GM19452 (cell line): ENCODE results near the gene SAFB2.
A peak's percentile ranks its signal among the peaks of the same experiment; 100 is the strongest.

Experiments used
- ATAC-seq: cut with Tn5 transposase; IDR thresholded peaks from one replicate; pipeline ENCODE4 v1.9.1; 2021; ENCODE audit not compliant: unreplicated experiment

Gene SAFB2

DNA sequence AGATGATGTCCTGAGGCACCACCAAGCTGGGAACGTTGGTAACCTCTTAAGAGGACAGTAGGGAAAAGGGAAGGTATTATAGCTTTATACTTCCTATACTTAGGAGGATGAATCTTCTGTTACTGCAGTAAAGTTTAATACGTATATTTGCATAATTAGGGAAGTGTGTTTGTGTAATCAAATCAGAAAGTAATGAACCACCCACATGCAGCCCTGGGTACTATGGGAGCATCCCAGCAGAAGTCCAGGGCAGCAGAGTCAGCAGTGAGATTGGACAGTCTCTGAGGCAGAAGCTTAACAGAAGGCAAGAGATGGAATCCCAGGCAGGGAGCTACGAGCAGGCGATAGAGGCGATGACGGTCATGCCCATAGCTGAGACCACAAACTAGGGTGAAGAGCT is 12.9 kb upstream of the SAFB2 start:
- no peak for ATAC-seq

DNA sequence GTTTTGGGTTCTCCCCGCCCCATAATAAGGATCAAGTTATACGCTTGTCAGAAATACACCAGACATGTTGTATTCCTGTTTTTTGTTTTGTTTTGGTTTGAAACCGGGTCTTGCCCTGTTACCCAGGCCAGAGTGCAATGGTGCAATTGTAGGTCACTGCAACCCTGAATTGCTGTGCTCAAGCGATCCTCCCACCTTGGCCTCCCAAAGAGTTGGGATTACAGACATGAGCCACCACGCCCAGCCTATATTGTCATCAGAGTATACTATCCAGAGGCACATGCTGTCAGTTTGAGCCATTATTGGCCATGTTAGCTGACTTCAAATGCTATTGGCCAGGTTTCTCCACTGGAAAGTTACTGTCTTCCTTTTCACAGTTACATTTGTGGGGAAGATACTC is 10.1 kb upstream of the SAFB2 start:
- no peak for ATAC-seq

DNA sequence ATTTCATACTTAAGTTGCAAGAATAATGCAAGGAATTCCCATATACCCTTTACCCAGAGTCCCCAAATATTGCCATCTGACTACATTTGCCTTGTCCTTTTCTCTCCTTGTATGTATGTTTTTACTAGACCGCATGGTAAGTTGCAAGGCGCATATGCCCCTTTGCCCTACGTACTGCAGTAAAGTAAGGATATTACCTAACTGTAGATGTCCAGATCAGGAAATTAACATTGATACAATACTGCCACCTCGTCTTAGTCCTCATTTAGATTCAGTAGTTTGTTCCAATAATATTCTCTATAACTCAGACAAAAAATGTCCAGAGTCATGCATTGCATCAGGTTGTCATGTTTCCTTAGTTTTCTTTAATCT is 9.7 kb upstream of the SAFB2 start:
- ATAC-seq: no peak

DNA sequence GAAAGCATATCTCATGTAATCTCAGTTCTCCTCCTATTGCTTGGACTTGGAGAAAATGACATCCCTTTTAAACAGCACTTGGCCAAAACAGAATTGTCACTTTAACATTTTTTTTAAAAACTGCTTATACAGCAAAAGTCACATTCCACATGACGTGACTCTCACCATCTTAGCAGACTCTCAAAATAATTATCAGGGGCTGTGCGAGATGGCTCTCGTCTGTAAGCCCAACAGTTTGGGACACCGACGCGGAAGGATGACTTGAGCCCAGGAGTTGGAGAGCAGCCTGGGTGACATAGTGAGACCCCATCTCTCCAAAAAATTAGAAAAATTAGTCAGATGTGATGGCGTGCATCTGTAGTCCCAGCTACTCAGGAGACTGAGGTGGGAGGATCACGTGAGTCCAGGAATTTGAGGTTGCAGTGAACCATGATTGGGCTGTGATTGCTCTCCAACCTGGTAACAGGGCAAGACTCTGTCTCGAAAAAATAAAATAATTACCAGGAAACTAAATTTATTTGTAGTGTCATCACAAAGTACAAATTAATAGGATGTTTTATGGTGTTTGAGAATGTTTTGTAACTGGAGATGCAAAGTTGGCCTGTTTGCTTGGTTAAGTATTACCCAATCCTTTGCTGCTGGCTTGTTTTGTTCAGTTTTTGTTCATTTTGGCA is 9.1 kb upstream of the SAFB2 start:
- no peak for ATAC-seq

DNA sequence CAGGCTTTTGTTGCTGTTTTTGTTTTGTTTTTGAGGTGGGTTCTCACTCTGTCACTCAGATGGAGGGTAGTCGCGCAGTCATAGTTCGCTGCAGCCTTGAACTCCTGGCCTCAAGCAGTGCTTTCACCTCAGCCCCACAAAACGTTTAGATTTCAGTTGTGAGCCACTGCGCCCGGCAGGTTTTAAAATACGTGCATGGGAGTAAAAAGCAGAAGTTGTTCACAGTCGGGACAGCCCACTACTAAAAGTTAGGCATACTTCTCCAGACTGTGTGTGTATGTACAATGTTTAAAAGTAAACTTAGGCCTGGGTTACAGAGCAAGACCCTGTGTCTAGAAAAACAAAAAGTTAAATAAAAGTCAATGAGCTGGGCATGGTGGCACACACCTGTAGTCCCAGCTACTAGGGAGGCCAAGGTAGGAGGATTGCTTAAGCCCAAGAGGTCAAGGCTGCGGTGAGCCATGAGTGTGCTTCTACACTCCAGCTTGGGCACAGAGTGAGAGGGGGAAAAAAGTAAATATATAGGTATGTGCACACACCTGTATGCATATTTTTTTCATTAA is 6.4 kb upstream of the SAFB2 start:
- no peak for ATAC-seq

DNA sequence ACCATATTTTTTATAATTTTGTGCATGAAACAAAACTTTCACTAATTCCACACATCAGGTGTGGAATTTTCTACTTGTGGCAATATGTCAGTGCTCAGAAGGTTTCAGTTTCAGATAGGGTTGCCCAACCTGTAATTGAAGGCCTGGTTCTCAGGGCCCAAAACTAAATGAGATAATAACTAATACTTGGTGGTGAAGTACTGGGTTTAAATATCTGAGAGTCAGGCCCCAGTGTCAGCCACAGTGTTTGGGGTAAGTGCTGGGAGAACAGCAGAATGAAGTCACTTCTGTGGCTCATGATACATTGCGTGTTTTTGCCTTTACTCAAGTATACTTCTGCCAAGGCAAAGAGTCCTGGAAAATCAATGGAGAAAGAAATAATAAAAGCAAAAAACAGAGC is 5.9 kb upstream of the SAFB2 start:
- no peak for ATAC-seq

DNA sequence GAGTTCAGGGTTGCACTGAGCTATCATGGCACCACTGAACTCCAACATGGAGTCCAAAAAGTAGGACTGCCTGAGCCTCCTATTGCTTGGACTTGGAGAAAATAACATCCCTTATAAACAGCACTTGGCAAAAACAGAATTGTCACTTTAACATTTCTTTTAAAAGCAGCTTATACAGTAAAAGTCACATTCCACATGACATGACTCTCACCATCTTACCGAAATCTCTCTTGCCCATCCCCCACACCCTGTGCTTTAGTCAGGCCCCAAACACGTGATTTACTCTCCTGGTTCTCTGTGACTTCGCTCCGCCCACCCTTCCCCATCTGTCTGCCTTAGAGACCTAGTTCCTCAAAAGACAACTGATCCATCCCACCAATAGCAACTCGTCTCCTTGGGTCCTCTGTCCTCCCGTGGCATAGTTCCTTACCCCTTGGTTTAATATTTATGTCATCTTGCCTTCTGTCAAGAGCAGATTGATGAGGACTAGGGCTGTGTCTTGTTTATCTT is 4.9 kb upstream of the SAFB2 start:
- no peak for ATAC-seq

DNA sequence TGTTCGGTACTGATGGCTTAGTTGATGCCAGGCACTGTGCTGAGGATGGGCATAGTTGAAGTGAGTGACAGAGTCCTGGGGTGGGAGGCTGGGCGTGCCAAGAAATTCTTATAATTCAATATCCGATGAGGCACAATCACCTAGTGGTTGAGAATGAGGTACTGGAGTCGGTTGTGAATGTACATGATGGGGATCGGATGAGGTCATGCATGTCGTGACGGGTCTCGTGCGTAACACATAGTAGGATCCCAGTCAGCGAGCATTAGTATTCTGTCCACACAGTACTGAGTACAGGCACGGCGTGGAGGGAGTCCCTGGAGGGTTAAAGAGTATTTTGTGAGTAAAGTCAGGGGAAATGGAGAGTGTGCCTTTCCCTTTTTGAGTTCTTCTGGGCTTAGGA is 3.1 kb upstream of the SAFB2 start:
- no peak for ATAC-seq

DNA sequence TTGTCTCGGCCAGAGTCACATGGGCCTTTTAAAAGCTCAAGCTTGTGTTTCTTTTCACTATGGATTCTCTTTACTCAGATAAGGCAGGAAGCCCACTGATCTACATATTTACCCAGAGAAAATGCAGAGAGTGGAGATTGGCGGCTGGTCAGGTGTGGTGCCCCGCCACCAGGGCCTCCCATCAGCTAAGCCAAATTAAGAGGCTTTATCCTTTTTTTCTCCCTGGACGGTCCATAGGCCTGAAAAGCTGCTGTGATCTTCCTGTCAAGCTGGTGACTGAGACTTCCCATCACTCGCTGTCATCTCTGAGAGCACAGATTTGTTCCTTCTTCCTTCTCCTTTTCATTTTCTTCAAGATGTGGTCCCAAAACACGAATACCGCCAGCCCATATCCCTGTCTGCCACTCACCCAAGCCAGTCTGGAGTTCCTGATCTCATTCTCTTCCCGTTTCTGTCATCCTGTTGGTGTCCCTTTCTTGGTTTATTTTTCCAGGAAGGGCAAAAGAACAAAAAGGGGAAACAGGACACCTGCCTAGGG is 2.2 kb upstream of the SAFB2 start:
- no peak for ATAC-seq

DNA sequence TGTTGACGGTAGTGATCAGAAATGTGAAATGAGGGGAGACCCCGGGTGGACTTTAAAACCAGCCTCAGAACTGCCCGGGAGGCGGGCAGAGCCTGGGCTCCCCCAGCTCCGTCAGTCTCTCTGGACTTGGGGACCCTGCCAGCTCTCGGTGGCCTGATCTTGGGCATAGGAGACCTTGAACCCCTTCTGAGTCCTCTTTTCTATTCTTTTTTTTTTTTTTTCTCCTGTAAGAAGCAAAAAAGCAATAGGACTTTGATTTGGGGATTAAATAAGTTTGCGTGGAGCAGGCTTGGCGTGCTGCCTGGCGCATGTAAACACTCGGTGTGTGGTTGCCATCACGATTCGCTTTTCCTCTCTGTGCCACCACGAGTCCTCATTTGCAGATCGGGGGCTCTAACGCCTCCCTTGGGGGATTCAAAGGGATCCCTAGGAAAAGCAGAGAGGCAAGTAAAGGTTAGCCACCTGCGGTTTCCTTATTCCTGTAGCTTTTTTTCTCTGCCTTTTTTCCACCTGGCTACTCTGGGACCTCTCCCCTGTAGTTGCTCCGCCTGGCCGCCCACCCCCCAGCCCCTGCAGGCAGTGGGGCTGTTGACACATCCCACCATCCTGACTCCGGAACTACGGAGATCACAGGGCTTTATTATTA is 1.6 kb upstream of the SAFB2 start:
- no peak for ATAC-seq

DNA sequence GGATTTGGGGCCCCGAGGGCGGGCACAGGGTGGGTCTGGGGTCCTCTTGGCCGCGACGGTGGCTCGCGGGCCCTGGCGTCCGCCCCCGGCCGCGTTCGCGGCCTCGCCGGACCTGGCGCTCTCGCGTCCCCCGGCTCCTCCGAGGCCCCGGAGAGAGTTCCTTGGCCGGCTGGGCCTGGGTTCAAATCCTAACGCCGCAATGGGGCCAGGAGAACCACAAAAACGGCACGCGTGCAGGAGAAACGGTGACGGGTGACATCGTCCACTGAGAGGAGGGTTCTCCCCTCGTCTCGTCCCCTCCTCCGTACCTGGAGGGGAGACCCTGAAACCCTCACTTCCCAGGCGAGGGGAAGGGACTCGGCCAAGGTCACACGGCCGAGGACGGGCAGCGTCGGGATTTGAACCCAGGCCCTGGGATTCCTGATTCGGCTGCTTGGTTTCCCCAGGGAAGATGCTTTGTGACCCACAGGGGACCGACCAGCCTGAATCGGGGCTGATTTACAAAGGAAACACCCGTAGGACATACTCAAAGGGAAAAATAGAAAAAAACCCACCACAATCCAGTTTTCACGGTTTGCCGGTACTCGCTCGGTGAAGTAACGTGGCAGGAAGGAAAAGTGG is 931 bp upstream of the SAFB2 start:
- peak; percentile 9 for ATAC-seq

DNA sequence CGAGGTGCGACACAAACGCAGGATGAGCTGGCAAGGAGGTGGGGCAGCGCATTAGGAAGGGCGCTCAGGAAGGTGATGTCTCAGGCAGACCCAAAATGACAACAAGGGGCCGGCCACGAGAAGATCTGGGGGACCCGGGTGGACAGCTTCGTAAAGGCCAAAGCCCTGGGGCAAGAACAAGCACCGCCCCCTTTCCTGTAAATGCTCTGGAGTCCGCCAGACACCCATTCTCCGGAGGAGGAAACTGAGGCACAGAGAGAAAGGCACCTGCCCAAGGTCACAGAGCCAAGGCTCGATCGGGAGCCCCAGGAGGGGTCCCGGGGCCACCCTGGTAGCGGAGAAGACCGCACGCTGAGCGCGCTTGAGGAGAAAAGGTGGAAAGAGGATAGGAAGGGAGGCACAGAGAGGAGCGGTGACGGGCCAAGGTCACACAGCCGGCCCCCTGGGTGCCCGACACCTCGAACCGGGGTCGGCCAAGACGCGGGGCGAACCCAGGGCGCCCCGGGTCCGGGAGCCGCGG is 571 bp downstream of the SAFB2 start:
- no peak for ATAC-seq

DNA sequence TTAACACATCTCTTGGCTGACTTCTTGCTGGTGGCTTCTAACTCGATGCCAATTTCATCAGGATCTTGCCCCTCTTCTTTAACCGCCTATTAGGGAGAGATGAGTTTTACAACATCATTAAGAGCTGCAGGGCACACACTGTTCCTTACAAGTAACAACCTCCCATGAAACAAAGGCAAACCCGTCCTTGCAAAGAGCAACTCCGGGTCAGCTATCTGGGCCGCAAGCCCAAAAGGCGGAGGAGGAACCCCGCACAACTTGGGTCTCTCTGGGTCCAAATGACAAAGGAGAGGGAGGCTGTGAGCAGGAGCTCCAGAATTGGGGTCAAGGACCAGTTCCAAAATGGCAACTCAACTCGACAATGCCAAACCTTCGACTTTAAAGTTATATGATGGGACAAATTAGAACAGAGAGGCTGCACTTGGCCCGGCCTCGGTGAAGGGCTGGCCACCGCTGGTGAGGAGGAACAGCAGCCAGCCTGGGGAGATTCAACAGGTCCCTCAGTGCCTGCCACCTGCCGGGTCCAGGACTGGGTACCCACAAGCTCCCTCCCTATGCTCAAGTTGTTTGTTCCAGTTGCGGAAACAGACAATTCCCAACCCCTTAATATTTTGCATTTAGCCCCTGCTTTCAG is 1.1 kb downstream of the SAFB2 start:
- ATAC-seq: no peak

DNA sequence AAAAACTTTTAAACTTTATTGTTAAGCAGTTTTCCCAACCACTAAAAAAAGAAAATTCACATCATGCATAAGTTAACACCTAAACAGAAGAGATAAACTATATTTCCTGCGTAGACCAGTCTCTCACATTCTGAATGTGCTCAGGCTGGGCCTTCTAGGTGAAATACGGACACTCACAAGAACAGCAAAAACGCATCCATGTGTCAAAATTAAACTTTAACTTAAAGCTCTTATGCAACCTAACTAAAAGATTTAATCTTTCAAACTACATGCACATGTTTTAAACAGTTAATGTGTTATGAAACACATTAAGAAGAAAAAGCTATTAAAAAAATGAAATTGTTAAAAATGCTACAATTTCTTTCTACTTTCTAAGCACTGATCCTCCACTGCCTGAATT is 2.6 kb downstream of the SAFB2 start:
- ATAC-seq: no peak

DNA sequence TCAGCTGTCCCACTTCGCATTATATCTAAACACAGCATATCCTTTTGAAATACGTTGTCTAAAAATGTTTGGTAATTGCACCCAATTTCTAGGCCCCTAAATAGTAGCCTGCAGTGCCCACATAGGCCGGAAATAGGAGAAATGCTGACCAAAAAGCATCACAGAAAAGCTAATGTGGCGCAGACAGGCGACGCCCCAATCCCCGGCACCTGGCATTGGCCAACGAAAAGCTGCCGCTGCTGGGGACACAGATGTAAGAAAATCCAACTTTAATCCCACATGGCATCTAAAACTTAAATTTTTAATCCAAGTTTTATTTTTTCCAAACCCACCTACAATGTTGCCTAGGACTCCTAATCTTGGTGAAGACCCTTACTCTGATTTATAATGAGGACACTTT is 4.0 kb downstream of the SAFB2 start:
- no peak for ATAC-seq

DNA sequence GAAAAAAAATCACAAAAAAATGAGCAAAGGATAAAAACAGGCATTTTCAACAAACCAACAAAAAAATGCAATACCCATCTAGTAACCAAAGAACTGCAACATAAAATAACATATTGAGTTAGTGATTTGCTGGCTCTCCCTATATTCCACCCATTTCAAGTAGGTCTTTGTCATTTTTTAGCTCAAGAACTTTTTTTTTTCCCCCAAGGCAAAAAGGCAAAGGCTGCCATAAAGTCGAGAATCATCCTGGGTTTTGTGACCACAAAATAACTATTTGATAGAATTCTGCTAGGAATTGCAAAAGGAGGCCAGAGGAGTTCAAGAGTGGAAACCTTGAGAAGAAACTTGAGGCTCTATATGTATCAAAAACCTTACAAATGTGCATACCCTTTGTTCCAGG is 5.5 kb downstream of the SAFB2 start:
- ATAC-seq: no peak

DNA sequence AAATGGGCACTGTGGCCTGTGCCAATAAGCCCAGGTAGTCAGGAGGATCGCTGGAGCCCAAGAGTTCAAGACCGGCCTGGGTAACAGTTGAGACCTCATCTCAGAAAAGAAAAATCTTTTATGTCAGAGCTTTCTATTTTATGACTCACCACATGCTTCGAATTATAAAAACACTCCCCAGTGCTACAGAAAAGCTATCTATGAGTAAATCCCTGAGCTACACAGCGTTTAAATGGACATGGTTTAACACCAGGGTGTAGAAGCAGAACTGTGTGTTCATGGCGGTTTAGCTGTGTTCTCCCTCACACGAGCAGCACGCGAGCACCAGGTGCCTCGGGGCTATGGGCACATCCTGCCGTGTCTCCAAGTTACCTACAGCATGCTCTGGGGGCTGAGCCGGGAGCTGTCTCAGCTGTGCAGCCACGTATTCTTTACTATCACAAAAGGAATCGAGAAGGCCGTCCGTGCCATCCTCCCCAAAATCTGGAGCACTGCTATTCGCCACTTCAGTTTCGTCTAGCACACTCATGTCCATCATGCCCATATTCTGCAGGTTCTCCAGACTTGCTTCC is 6.7 kb downstream of the SAFB2 start:
- ATAC-seq: no peak

DNA sequence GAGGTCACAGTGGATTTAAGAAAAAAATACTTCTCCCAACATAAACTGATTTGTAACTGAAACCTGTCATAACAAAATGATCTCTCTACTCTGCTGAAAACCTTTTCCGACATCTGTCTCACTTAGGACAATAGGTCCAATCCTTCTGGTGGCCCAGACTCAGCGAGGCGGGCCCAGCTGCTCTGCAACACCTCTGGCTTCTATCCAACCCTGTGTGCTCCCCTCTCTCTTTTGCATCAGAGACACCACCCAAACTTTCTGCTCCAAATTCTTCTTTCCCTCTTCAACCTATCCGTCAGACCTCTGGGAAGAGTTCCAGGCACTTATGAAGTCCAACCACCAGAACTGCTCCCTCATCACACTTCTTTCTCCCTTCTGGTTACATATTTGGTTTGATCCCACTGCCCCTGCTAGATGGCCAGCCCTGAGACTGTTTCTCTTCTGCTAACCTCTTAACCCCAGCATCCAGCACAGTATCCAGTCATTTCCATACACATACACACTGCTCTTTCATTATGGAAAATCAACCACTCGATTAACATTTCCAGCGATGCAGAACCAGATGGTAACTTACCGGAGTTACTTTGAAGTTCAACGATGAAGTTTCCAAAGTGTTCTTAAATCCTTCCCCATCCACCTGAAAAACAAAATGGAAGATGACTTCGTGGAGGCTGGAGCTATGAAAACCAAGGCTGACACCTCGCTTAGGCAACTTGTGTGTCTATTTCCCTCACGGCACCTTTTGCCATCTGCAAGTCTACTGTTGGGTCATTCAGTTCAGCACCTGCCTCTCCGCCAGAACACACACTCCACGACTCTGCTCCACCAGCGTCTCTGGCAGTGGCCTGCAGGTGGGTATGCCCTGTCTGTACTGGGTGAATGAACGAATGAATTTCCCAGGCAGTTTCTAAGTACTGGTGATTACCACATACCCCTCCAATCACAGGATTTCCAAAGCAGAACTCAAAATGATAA is 9.4 kb downstream of the SAFB2 start:
- no peak for ATAC-seq

DNA sequence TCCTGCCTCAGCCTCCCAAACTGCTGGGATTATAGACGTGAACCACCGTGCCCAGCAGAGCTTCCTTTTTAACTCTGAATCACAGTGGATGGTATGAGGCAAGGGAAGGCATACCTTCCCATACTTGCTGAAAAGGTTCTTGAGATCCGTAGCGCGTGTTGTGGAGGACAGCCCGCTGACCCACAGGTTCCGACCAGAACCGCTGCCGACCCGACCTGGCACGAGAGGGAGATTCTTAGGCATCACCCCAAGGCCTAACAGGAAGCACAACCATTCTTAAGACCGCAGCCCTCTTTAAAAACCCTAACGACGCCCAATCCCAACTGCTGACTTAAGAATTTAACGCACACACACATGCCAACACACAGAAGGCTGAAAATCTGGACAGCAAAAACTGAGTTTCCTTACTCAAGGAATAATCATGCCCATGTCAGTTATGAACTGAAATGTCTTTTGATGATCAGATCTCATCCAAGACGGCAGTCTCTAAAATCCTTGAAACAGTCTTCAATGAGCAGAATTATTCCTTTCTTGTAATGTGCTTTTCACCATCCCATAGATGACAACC is 12.6 kb downstream of the SAFB2 start:
- ATAC-seq: no peak
